HUDEP-2 (cell line): ENCODE results near the gene IP6K3.

Experiments
- DNase-seq, 76 experiments: peaks; one replicate each; lab custom pipeline; 2025; ENCODE audit not compliant: unreplicated experiment in 76 of 76; lab: John Stamatoyannopoulos, UW

The IP6K3 gene

DNA sequence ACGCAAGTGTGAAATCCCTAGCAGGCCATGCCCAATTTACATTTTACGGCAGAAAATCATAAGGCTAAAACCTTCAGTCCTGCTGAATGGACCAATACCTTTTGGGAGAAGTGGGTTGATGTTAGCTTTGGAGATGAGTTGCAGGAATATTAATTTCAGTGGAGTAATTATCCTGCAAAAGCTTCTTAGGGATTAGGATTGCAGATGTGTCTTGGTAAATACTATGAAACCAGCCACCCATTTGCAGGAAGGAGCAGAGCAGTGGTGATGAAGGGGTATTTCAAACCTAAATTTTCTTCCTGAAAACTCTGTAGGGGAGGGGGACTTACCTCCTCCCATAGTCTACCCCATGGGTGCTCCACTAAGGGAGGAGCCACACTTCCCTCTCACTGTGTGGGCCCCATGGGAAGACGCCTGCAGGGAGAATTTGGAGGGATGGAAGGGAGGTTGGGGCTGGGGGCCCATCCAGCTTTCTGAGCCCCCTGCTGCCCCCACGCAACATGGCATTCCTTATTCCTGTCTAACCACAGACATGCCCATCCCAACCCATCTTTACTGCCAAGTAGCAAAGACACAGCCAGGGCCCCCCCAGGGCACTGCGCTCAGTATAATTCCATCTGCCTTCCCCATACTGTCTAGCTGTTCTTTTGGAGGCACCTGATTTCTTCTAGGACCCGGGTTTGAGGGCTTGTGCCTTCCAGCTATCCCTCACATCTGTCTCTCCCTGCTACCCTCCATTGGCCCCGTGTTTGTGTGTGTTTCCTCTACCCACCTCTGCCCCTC lies 20.6 kb downstream of the IP6K3 start:
- DNase-seq: no peak

DNA sequence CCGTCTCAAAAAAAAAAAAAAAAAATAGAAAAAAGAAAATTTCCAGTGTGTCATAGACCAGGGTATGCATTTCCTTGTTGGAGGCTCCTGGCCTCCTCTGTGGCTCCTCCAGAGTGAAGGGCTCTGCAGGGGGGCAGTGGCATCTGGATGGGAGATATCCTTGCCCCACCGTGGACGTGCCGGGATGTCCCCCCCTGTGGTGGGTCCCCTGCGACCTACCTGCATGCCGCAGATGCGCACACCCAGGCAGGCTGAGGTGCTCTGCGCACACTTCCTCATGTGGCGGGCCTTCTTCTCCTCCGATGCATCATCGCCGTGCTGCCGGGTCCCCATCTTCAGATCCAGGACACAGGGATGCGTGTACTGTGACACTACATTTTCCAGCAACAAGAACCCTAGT lies 21.5 kb downstream of the IP6K3 start:
- DNase-seq: no peak

DNA sequence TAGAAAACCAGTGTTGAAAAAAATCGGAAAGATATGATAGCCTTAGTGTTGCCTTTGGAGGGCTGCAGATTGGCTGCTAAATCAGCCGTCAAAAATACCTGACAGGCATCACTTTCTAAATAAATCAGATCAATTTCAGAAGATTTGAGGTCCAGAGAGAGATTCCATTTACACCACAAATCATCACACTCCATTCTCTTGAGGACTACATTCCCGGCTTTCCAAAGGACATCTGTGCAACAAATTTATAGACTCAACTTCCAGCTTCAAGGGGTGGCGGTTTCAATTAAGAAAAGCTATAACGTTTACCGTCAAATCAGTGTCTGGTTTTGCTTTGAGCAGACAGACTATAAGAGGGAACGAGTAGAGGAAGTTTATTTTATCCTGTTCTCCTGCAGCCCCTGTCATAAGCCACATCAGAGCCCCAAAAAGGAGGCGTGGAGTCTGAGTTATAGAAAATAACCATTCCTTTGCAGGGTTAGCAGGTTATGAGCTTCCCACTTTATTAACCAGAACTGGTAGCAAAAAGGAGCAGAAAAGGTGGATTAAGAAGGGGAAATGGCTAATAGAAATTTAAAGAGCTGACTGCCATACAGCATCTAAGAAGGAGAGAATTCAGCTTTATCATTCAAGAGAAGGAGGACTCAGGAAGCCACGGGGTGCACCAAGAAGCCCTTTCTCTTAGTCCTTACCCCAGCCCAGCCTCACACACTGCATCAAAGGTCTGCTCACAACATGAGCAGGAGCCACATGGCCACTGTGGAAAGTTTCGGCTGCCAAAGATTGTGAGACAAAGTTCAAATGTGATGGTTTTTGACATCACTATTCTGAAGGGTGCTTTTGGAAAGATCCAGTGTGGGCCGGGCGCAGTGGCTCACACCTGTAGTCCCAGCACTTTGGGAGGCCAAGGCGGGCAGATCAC lies 22.3 kb downstream of the IP6K3 start:
- DNase-seq: no peak

DNA sequence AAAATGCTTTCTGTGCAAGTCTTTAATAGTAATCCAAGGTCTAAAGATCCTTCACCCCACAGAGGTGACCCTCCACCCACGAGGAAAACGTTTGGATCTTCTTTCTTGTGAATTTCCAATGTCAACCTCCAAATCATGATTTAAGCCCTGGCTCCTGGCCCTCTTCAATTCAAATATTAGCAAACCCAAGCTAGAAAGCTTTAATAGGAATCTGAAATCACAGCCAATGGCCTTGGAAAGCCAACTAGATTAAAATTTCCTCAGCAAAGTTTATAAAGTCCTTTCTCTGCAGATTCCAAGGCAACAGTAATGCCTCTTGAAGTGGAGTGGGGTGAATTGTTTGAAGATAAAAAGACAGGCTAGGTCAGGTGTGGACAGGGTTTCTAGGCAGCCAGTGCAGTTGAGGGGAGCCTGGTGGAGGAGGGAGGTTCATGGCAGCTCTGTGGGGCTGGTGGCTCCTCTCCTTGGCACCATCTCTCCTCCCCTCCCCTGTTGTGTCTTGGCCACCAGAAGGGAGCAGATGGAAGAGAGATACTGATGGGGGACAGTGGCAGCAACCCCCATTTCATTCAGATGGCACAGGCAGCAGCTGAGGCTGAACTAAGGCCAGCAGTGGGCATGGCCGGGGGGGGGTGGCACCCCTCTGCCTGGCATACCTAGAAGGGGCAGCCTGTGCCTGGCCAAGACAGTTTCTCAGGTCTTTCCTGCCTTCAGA lies 23.2 kb downstream of the IP6K3 start:
- no peak for DNase-seq

DNA sequence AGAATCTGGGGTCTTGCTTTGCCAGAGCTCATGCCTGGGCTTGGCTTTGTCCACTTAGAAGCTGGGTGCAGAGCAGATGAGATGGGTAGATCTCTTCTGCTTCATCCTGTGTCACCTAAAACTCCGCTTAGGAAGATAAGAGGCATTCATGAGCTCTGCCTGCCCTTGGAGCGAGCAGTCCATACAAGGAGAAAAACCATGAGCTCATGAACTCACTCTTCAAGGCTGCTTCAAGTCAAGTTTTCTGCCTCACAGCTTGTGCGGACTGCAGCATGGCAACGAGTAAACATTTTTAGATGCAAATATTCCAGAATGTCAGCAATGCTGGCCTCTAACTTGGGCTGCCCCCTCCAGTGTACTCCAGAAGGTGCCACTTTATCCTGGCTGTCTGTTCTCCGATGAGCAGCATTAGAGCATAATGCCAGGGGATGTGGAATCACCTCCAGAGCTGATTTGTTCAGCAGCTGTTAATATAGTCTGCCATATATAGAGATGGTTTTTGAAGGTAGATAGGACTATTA lies 24.5 kb downstream of the IP6K3 start:
- DNase-seq: no peak

DNA sequence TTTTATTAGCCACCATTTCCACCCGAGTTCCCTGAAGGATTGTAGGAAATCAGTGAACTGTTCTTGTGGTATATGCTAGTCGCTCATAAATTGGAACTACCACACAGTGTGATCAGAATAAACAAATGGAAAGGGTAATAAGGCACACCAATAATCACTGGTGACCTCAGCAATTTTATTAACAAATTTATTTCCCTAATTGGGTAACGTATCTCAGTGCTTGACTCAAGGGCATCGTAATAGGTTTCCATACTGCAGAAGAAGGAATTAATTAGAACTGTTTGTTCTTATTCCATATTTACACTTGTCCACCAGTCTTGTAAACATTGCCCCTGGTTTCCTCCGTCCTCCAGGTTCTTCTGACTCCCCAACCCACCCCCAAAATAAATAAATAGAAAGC lies 25.2 kb downstream of the IP6K3 start:
- no peak for DNase-seq

DNA sequence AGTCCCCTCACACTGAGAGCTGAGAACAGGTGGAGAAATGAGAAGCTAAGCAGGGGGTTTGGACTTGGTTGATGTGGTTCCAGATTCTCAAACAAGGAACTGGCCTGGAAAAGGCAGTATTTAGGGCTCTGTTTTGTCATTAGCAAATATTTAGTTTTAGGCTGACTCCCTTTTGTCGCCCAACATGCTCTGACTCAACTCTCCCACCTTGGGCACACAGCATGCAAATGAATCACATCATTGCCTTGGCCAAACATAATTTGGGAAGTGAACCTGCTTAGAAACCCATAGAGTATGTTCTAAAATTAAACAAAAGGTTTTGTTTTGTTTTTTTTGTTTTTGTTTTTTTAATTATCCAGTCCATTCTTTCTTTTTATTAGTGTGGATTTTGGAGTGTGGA lies 25.7 kb downstream of the IP6K3 start:
- no peak for DNase-seq

DNA sequence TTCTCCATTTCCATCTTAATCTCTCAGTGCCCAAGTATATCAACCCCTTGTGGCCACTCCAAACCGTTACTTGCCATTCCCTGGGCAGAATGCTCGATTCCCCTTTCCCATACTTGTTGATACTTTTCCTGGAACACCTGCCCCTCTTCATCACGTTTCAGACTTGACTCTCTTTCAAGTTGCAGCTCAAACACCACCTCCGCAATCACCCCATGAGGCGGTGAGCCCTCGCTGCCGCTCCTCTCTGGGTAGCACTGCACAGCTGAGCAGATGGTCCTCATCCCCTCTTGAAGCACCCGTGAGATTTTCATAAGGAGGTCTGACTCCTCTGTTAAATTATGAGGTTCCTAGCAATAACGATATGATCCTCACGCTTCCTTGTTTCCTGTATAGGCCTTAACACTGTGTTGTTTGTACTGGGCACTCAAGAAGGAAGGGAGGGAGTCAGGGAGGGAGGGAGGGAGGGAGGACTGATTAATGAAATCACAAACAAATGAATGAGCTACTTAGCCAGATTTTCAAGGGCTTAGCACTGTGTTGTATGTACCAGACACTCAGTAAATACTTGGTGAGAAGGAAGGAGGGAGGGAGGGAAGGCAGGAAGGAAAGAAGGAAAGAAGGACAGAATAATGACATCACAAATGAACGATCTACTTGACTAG lies 27.2 kb downstream of the IP6K3 start:
- DNase-seq: no peak

DNA sequence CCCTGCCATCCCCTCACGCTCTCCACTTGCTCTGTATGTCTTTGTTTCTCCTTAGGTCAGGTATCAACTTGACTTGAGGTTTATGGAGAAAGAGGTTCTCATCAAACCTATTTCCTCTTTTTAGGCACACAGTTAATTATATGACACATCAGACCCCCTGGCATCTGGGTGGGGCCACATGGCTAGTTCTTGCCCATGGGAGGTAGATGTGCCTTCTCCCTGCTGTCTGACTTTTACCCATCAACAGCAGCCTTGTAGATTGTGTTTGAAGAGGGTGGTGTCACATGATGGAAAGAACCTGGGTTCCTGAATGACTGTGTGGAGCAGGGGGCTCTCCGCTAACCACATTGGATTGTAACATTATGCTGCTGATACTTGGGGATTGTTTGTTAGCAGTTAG lies 28.0 kb downstream of the IP6K3 start:
- DNase-seq: no peak

DNA sequence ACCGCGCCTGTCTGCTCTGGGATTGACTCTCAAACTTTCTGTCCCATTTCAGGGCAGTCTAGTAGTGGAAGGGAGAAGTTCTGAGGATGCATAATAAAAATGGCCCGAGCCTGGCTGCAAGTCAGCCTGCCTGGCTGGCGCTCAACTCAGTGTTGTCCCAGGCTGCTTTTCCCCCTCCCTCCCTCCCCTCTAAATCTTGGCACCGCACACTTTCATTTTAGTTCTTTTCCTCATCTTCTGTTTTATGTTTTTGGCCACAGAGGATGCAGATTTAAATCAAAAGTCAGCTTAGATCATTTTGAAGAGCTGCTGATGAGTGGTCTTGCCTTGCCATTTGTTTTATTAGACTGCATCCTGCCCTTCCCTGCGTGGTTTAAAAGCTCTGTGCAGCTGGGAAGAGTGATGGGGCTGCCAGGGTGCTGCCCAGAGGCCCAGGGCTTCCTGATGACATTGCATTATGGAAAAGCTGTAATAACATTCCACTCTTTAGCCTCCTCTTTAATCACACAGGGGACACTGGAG lies 28.7 kb downstream of the IP6K3 start:
- no peak for DNase-seq

DNA sequence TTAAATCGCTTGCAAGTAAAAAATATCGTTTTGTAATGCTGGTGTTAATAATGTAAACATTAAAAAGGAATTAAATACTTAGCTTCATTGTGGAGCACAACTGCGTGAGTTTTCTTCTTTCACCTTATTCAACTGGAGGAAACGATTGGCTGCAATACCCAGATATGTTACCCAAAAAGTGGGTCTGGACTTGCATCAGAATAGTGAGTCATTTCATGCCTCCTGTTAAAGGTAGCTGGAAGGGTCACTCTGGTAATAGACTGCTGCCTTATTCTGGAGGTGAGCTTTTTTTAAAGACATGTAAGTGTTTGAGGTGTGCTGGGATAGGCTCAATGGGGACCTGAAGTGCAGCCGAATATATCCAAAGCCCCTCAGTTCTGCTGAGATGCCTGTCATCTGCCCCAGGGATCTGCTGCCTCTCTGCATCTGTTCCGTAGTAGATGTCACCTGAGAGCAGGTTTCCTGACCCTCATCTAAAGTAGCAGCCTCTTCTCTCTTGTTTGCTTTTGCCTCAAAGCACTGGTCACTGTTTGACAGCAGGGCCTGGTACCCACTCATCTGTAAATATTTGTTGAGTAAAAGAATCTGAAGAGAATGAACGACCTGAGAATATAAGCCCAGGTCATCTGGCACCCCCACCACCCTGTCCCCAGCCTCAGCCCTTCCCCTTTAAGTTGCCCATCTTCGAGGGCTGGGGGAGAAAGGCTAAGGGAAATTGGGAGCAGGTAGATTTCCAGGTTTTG lies 29.6 kb downstream of the IP6K3 start:
- DNase-seq: no peak

DNA sequence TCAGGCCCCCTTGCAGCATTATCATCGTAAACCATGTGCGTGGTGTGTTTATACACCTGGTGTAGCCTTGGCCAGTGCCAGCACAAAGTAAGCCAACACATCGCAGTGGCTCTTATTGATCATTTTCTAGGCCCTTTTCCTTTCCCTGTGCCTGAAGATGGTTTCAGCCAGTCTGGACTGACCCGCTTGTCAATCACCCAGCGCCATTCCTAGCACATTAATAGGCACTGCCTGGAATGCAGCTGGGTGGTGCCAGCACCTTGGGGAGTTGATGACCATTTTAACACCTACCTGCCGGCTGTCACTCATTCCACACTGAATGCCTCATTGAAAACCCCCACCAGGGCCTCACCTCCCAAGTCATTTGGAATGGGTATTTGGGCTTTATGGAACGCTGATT lies 30.3 kb downstream of the IP6K3 start:
- DNase-seq: no peak

DNA sequence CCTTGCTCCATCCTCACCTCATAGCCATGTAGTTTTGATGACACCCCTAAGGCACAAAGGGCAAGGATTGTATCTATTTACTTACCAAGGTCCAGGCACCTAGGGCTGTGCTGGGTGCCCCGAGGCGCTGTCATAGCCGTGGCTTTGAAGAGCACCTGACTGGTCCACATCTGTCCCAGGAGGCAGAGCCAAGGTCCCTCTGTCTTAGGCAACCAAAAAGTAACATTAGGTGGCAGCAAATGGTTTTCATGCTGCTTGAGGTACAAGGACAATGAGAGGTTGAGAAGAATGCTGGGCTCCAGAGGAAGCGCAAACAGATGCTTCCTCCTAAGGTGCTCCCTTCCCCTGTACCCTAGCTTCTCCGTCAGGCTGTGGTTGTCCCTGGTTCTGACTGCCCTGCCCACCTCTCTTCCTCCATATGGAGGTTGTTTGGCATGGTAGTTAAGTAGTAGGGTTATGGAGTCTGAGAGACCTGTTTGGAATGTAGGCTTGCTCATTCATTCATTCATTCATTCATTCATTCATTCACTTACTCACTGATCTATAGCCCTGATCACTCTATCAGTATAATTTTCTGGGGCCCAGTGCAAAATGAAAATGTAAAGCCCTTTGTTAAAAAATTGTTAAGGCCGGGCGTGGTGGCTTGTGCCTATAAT lies 32.2 kb downstream of the IP6K3 start:
- DNase-seq: no peak

DNA sequence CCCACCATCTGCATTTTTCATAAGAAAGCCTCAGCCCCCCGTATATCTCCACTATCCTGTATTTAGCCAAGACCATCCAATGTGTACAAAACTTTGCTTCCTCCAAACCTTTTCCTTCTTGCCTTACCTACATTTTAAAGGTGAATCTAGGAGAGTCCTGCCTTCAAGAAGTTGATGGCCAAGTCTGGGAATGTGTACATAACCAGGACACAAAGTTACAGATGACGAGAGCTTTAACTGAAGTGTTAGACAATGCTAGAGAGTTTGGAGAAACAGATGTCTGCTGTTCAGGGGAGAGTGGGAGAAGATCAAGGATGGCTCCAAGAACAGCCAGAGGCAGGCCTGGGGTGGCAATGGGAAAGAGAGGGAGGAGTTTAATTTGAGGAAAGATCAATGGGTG lies 32.9 kb downstream of the IP6K3 start:
- no peak for DNase-seq

DNA sequence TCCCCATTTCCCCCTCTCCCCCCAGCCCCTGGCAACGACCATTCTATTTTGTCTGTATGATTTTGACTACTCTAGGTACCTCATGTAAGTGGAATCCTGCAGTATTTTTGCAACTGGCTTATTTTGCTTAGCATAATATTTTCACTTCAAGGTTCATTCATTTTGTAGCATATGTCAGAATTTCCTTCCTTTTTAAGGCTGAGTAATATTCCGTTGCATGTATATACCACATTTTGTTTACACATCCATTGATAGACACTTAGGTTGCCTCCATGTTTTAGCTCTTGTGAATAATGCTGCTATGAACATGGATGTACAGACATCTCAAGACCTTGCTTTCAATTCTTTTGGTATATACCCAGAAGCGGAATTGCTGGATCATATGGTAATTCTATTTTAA lies 33.8 kb downstream of the IP6K3 start:
- DNase-seq: no peak

DNA sequence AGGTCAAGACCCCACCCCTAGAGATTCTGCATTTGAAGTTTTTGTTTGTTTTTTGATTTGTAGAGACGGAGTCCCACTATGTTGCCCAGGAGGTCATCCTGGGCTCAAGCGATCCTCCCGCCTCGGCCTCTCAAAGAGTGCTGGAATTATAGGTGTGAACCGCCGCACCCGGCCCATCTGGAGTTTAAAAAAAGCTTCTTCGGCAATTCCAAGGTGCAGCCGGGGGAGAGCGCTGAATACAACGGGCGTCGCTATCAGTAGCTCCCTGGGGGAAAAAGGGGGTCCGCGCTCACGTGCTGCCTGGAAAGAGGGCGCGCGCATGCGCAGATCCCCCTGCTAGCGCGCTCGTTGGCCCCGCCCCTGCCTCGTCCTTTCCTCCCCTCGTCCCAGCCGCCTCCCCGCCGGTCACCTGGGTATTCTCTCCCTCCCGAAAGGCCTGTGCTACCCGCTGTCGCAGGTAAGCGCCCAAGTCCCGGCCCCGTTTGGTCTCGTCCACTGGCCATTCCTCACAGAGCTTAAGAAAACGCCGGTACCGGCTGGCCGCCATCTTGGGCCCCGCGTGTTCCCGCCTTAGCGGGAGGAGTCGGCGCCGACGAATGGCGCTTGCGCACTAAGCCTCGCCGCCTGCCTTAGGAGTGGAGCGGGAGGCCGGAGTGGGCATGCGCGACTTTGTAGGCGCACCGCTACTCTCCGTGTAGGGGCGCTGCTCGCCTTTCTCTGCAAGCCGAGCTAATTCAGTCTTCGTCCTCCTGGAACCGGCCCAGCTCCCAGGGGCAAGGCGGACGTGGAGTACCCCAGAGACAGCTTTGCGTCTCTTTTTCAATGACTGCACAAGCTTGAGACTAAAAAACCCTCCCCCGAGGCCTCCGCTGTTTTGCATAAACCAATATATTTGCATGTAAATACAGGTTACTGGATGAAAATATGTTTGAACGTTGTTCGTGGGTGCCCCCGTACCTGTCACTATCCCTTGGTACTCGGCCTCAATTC lies 35.3 kb downstream of the IP6K3 start, which contains the start of gene UQCC2:
Gene UQCC2 (minus strand): TSS at position 561 of the 990 bp plus-strand sequence. CDS start 14 bp downstream, at position 547.
- peak; percentile 58 to 100 (median 97) for DNase-seq

DNA sequence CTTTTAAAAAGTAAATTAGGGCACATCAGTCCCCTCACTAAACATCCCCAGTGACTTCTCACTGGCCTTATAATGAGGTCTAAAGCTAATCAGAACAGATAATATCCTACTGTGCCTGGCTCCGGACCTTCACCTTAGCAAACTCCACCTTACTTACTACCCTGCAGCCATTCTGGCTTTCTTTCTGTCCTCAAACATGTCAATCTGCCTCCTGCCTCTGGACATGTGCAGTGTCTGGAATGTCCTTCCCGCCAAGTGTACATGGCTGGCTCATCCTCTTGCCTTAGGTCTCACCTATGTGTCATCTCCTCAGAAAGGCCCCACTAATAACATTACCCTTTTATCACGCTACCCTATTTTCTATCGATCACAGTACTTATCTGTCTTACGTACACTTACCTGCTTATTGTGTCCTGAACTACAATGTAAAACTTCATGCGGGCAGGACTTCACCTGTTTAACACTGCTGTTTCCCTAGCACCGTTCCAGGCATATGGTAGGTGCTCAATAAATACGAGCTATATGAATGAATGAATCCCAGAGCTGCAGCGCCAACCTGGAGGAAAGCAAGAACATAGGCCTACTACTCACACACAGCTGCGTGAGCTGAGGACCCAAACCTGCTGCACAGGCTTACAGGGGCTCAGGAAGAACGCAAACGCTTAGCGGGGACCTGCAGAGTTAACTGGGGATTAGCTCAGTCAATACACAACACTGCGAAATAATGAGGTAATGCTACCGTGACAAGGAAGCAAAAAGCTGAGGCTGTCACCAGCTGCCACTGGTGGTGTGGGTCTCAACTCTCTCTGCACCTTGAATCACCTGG lies 36.2 kb downstream of the IP6K3 start:
- peak in 1 of 76 experiments; percentile 49 for DNase-seq
